MG63 (cell line): Measurements from ENCODE around the gene TRIM22. TPM values are rescaled to one million over a fixed set of nuclear protein-coding genes. Genes with fewer than 3 reads are reported as not detected.
"Not testable (repeated sequence)": the region's sequence is repeated elsewhere in the genome, so short reads cannot be mapped to it uniquely, and the experiment has no call there.

Source experiments
- DNase-seq: peaks from one replicate; pipeline ENCODE4 v3.0.0-alpha.2; 2020
- H3K27me3 ChIP-seq: fragments of 250-450 bp; sonication (Bioruptor Pico); 2 replicates; pipeline ENCODE4 v1.5.1; 2020; ENCODE audit warnings: mild to moderate bottlenecking, moderate library complexity
- H3K36me3 ChIP-seq: fragments of 250-450 bp; sonication (Bioruptor Pico); 2 replicates; pipeline ENCODE4 v1.5.1; 2020; ENCODE audit warnings: mild to moderate bottlenecking, moderate library complexity
- H3K4me3 ChIP-seq: fragments of 250-450 bp; sonication (Bioruptor Pico); 2 replicates; pipeline ENCODE4 v1.5.1; 2020; ENCODE audit warnings: mild to moderate bottlenecking, moderate library complexity
- H3K9me3 ChIP-seq: fragments of 250-450 bp; sonication (Bioruptor Pico); 2 replicates; pipeline ENCODE4 v1.5.1; 2020; ENCODE audit warnings: mild to moderate bottlenecking, moderate library complexity
- total RNA-seq: library from RNA; depleted of rRNA; stranded (reverse); fragments of >200 nt; shearing (Covaris generic); gene quantifications from 2 replicates; pipeline ENCODE4 v1.2.3, GENCODE V29; 2014; ENCODE audit warnings: low replicate concordance; rRNA removed

The TRIM22 gene, protein sequence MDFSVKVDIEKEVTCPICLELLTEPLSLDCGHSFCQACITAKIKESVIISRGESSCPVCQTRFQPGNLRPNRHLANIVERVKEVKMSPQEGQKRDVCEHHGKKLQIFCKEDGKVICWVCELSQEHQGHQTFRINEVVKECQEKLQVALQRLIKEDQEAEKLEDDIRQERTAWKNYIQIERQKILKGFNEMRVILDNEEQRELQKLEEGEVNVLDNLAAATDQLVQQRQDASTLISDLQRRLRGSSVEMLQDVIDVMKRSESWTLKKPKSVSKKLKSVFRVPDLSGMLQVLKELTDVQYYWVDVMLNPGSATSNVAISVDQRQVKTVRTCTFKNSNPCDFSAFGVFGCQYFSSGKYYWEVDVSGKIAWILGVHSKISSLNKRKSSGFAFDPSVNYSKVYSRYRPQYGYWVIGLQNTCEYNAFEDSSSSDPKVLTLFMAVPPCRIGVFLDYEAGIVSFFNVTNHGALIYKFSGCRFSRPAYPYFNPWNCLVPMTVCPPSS
- 1.7 and 8.8 TPM in 2 replicates for total RNA-seq

GRCh38 chr11:5689551-5689983 is at the start of gene TRIM22:
TSS of gene TRIM22 (plus strand) at chr11:5689790. CDS start at chr11:5696233, 6,443 bp downstream.
- Histone ChIP-seq H3K36me3 (no peaks in the 10 kb centered on the region), H3K9me3 (no peaks in the 10 kb centered on the region), H3K27me3 (no peaks in the 10 kb centered on the region), H3K4me3 (peak within 1 kb of the TSS; percentile 36)
- DNase-seq = peak; percentile 26

DNA sequence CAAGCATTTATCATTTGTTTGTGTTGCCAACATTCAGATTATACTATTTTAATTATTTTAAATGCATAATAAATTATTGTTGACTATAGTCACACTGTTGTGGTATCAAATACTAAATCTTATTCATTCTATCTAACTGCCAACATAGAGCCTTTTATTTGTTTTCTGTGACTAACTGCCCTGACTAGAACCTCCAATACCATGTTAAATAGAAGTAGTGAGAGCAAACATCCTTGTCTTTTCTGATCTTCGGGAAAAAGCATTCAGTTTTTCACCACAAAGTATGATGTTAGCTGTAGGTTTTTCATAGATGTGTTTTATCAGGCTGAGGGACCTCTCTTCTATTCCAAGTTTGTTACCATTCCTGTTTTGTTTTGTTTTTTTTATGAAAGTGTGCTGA is 49.6 kb upstream of the TRIM22 start:
- no peak for DNase-seq
- H3K36me3 ChIP-seq = no peaks in the 10 kb centered on the region
- H3K27me3 ChIP-seq = no peaks in the 10 kb centered on the region
- H3K4me3 ChIP-seq = no peak overlapping the region
- no peaks in the 10 kb centered on the region for H3K9me3 ChIP-seq

DNA sequence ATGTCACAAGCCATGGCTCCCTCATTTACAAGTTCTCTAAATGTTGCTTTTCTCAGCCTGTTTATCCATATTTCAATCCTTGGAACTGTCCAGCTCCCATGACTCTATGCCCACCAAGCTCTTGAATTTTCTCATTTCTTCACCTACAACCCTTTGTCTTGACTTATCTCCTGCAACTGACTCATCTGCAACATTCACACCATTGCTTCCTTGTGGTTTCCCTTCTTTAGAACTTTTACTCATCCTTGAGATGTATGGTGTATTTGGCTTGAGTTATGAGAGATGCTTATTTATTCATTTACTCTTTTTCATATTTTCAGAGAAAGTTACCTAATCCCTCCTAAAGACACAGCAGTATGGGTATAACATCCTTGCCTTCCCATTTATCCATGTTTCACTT is 46.0 kb upstream of the TRIM22 start:
- no peak for DNase-seq
- Histone ChIP-seq H3K27me3 (no peaks in the 10 kb centered on the region), H3K9me3 (no peaks in the 10 kb centered on the region), H3K36me3 (no peaks in the 10 kb centered on the region), H3K4me3 (no peak overlapping the region)

DNA sequence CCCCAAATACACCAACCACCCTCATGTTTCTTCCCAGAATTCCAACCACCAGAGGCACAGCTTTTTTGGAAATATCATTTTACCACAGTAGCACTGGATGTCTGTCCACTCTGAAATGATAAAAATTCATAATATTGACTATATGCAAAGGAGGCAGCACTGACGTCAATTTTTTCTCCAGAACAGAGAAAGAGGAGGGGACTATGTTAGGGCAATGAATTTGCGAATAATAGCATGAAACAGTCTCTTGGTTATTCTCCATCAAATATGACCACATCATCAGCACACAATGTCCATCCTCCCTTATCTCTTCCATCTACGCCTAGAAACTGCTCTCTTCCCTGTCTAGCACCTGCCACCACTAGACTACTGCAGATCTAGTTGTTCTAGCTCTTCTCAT is 43.5 kb upstream of the TRIM22 start:
- DNase-seq = no peak
- H3K27me3 ChIP-seq = no peaks in the 10 kb centered on the region
- H3K36me3 ChIP-seq = no peaks in the 10 kb centered on the region
- no peak overlapping the region for H3K4me3 ChIP-seq
- H3K9me3 ChIP-seq = no peaks in the 10 kb centered on the region

DNA sequence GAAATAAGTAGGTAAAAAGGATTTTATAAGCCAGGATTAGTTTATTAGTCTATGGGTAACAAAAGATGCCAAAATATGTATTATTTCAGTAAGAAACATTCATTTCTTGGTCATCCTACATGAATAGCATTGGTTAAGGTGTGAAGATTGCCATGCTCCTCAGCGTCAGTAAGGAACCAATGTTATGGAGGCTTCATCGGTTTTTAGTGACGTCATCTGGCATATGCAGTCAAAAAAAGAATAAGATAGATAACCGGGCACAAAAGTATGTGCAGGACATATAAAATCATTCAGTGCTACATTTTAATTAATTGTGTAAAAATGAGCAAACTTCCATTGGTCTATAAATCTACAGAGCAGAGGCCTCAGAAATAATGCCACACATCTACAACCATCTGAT is 34.1 kb upstream of the TRIM22 start:
- Histone ChIP-seq H3K9me3 (no peaks in the 10 kb centered on the region; the same call in 1 of the 2 replicates), H3K36me3 (no peaks in the 10 kb centered on the region), H3K4me3 (no peak overlapping the region), H3K27me3 (no peaks in the 10 kb centered on the region)
- no peak for DNase-seq

DNA sequence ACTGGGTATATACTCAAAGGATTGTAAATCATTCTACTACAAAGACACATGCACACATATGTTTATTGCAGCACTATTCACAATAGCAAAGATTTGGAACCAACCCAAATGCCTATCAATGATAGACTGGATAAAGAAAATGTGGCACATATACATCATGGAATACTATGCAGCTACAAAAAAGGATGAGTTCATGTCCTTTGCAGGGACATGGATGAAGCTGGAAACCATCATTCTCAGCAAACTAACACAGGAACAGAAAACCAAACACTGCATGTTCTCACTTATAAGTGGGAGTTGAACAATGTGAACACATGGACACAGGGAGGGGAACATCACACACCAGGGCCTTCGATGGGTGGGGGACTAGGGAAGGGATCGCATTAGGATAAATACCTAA is 32.6 kb upstream of the TRIM22 start:
- H3K9me3 ChIP-seq, H3K27me3 ChIP-seq, H3K4me3 ChIP-seq, DNase-seq, H3K36me3 ChIP-seq: not testable (repeated sequence)

DNA sequence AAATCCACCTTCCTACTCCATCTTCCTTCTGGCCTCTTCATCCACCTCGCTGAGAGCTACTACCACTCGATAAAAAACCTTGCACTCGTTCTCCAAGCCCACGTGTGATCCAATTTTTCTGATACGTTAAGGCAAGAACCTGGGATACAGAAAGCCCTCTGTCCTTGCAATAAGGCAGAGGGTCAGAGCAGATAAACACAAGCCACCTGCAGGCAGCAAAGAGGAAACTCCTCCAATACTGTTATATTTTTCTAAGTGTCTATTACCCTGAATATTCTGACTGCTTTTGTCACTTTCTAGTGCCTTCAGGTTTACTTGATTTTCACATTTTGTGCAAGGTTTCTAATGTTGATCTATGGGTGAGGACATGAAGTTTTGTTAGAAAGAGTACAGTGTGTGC is 31.3 kb upstream of the TRIM22 start:
- no peak overlapping the region for H3K4me3 ChIP-seq
- no peak for DNase-seq
- no peaks in the 10 kb centered on the region for H3K9me3 ChIP-seq
- no peaks in the 10 kb centered on the region for H3K27me3 ChIP-seq
- H3K36me3 ChIP-seq = no peaks in the 10 kb centered on the region

DNA sequence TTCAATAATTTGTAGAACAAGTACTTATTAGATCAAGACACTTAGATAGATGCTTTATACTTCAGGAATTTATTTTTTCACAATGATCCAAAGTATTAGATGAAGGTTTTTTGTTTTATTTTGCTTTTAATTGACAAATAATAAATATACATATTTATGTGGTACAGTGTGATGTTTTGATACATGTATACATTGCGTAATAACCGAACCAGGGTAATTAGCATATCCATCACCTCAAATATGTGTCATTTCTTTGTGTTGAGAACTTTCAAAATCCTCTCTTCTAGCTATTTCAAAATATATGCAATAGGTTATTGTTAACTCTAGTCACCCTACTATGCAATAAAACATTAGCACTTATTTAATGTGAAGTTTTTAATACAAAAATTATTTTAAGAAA is 26.1 kb upstream of the TRIM22 start:
- Histone ChIP-seq H3K36me3 (peaks cover 10% of the 10 kb centered on the region), H3K9me3 (no peaks in the 10 kb centered on the region), H3K4me3 (no peak overlapping the region), H3K27me3 (no peaks in the 10 kb centered on the region)
- DNase-seq = no peak

GRCh38 chr11:5665051-5665570 is 24.5 kb upstream of the TRIM22 start:
- Histone ChIP-seq H3K27me3 (no peaks in the 10 kb centered on the region), H3K36me3 (peaks cover 15% of the 10 kb centered on the region)

GRCh38 chr11:5665746-5666401 is 23.7 kb upstream of the TRIM22 start:
- Histone ChIP-seq H3K9me3 (no peaks in the 10 kb centered on the region), H3K27me3 (no peaks in the 10 kb centered on the region), H3K4me3 (no peak overlapping the region), H3K36me3 (peaks cover 15% of the 10 kb centered on the region)
- no peak for DNase-seq

More at GRCh38 chr11:5665051-5665570, 24.5 kb upstream of the TRIM22 start:
- Histone ChIP-seq H3K9me3 (no peaks in the 10 kb centered on the region), H3K4me3 (no peak overlapping the region)
- no peak for DNase-seq

- DNase-seq = no peak
- Histone ChIP-seq H3K27me3 (no peaks in the 10 kb centered on the region), H3K4me3 (no peak overlapping the region), H3K36me3 (peaks cover 15% of the 10 kb centered on the region), H3K9me3 (no peaks in the 10 kb centered on the region)
These were observed 23.2 kb upstream of the TRIM22 start for GRCh38 chr11:5666402-5666793.

DNA sequence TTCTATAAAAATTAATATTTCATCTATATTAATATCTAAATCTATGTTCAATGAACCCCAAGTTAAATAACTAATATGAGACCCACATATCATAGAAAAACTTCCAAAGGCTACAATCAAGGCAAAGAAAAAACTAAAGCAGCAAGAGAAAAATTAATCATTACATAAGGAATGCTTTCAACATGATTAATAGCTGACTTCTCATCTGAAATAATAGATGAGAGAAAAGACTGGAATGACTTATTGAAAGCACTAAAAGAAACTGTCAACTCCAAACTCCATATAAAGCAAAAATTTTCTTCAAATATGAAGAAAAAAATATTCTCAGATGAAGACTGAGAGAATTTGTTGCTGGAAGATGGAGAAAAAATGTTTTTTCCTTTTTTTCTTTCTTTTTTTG is 17.8 kb upstream of the TRIM22 start:
- Histone ChIP-seq H3K4me3 (no peak overlapping the region), H3K27me3 (no peaks in the 10 kb centered on the region), H3K36me3 (peaks cover 9% of the 10 kb centered on the region; the same call in 1 of the 2 replicates), H3K9me3 (no peaks in the 10 kb centered on the region)
- DNase-seq = no peak

DNA sequence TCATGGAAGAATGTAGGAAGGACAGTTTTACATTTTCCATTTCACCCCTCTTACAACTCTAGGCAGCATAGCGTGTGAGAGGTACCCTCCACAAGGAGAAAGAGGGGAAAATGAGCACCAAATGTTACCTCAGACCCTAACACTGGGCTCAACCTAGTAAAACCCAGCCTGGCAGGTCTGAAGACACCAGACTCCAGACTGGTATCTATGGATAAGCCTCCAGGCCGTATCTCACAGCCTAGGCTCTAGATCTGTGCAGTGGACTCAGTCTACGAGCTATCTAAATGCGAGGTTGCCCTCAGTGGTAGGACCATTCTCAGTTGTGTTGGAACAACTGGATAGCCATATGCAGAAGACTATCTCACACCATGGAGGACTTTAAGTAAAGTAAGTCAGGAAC is 15.2 kb upstream of the TRIM22 start:
- H3K9me3 ChIP-seq = no peaks in the 10 kb centered on the region; the same call in 1 of the 2 replicates
- DNase-seq = no peak
- H3K4me3 ChIP-seq = no peak overlapping the region
- peaks cover 23% of the 10 kb centered on the region for H3K36me3 ChIP-seq
- H3K27me3 ChIP-seq = no peaks in the 10 kb centered on the region

DNA sequence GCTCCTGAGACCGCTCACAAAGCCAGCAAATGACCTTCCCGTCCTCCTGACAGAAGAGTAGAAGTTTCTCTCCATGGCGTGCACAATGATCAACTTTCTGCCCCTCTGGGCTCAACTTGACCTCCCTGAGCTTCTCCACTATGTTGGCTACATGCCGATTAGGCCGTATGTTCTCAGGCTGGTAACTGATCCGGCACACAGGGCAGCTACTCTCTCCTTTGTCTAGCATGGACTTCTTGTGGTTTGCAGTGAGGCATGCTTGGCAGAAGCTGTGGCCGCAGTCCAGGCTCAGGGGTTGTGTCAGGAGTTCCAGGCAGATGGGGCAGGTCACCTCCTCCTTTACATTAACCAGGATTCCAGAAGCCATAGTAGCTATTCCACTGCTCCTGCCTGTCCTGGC is 9.8 kb upstream of the TRIM22 start:
- DNase-seq = no peak
- Histone ChIP-seq H3K27me3 (no peaks in the 10 kb centered on the region), H3K9me3 (no peaks in the 10 kb centered on the region; the same call in 1 of the 2 replicates), H3K36me3 (peaks cover 27% of the 10 kb centered on the region), H3K4me3 (no peak overlapping the region)

DNA sequence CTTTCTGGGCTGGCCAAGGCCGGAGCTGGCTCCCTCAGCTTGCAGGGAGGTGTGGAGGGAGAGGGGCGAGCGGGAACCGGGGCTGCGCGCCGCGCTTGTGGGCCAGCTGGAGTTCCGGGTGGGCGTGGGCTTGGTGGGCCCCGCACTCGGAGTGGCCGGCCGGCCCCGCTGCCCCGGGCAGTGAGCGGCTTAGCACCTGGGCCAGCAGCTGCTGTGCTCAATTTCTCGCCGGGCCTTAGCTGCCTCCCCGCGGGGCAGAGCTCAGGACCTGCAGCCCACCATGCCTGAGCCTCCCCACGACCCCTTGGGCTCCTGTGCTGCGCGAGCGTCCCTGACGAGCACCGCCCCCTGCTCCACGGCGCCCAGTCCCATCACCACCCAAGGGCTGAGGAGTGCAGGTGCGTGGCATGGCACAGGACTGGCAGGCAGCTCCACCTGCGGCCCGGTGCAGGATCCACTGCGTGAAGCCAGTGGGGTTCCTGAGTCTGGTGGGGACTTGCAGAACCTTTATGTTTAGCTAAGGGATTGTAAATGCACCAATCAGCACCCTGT is 6.6 kb upstream of the TRIM22 start:
- H3K27me3 ChIP-seq, H3K9me3 ChIP-seq, H3K4me3 ChIP-seq, DNase-seq: not testable (repeated sequence)
- H3K36me3 ChIP-seq = peaks cover 20% of the 10 kb centered on the region

GRCh38 chr11:5683620-5684019 is 6.0 kb upstream of the TRIM22 start:
- H3K27me3 ChIP-seq, H3K9me3 ChIP-seq: not testable (repeated sequence)
- Histone ChIP-seq H3K36me3 (peaks cover 15% of the 10 kb centered on the region), H3K4me3 (peak overlapping the region; percentile 57)
- peak; percentile 15 for DNase-seq

DNA sequence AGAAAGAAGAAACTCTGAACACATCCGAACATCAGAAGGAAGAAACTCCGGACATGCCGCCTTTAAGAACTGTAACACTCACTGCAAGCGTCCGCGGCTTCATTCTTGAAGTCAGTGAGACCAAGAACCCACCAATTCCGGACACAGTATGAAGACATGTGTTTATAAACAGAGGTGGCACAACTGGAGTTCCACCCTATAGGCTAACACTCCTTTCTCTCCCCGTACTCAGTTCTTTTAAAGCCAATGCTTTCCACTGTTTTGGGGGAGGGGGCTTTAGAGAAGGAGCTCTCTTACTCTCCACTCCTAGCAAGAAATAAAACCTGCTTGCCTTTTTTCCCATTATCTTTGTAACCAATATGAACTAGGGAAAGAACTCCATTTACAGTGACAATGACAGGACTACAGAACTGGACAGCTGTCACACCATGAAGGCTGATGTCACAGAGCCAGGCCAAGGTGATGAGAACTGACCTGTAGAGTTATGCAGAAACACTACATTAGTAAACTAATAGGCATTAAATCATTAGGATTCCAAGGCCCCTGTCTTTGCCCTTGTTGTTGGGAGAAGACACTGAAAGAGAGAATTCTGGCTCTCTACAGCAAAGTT is 5.4 kb upstream of the TRIM22 start:
- H3K36me3 ChIP-seq = peaks cover 9% of the 10 kb centered on the region; the same call in 1 of the 2 replicates
- no peak for DNase-seq
- H3K4me3 ChIP-seq = peak overlapping the region; percentile 57
- no peaks in the 10 kb centered on the region for H3K27me3 ChIP-seq
- no peaks in the 10 kb centered on the region for H3K9me3 ChIP-seq
